Activated T-cell treated with anti-CD3 and anti-CD28 coated beads for 24 hours (primary cell): ENCODE results near the gene COL18A1.

ENCODE experiments used
- DNase-seq: peaks from one replicate; pipeline ENCODE4 v3.0.0-alpha.2; 2020; ENCODE audit warnings: low read depth

Gene COL18A1

DNA sequence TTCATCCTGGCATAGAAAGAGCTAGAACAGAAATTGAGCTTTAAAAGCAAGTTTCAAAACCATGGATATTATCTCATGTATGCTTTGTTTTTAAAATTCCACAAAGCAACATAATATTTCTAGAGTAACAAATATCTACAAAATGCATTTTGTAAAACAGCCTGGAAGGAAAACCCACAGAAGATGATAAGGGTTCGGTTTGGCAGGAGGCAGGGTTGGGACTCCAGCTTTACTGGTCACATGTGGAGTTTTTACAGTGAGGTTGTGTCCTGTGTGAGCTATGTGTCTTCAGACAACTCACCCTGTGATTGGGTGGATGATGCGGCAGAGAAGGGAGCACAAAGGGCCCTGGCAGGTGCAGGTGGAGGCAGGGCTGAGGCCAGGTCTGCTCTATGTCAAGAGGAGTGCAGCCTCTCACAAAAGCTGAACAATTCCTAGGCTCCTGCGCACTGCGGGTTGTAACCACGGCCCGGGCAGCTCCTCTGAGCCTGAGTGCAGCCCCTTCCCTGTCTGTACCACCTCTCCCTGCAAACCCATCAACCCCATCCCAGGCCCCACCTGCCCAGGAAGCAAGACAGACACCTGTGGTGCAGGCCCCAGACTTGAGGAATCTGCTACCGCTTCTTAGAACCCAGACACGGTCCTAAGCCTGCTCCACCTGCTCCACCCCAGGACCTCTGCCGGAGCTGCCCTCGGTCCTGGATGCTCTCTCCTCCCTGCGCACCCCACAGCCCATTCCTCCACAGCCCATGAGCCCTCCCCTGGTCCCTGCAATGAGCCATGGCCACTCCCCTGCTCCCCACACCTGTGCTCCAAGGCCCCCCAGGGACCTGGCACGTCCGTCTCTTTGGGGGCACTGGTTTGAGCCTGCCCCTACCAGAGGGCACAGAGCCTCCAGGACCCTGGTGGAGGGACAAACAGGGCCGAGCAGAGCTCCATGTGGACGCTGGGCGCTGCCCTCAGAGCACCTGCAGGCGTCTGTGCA lies 2.8 kb upstream of the COL18A1 start:
- no peak for DNase-seq

DNA sequence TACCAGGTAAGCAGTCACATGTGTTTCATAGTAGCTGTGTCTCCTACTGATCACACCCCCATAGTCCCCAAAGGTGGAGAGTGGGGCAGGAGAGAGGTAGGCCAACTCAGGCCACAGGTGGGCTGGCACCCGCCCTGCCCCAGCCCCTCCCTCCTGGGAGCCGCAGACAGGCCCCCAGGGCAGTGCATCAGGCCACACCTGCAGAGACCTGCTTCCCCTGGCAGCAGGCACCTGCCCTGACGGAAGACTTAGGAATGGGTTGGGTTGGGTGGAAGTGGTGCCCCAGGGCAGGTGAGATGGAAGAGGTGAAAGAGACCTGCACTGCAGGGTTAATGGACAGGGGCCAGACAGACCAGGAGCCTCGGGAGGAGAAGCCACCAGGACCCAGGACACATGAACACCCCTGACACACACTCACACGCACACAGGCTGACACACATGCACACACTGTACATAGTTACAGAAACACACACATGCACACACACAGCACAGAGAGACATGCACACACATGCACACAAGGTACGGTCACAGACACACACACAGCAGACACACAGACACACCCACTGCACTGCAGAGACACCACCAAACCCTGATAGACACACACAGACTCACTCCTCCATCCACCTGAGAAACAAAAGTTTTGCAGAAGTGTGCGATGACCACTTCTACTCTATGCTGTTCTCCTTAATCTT lies 1.7 kb upstream of the COL18A1 start:
- no peak for DNase-seq

DNA sequence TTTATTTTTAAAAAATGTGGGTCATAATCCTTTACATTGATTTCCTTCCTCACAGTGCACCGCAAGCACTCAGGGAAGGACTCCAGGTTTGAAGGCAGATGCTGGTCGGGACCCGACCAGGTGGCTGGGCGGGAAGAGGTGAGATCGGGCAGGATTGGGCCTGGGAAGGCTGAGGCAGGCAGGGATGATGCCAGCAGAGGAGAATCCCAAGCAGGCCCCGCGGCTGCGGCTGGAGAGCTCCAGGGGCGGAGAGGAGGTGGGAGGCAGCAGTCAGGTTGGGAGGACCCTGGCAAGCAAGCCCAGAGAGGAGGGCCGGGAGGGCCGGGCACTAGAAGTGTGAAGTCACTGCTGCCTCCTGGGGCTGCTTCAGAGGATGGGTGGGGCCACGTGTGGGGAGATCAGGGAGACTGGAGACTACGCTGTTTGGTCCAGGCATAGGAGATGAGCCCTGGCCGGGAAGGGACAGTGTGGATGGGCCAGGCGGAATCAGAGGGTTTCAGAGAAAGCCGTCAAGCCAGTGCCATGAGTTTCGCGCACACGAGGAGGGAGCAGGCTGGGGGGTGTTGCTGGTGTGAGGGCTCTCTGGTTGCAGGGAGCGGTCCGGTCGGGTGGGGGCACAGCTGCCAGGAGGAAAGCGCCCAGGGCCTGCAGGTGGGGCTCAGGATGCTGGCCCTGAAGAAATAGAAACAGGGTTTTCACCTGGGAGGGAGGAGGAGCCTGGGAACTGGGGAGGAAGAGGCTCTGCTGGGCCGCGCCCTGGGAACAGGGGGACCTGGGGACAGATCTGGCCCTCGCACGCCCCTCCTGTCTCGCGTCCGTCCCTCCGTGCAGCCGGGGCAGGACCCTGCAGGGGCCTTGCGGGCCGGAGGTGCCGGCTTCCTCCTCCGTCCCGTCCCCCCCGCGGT lies 888 bp upstream of the COL18A1 start:
- no peak for DNase-seq

DNA sequence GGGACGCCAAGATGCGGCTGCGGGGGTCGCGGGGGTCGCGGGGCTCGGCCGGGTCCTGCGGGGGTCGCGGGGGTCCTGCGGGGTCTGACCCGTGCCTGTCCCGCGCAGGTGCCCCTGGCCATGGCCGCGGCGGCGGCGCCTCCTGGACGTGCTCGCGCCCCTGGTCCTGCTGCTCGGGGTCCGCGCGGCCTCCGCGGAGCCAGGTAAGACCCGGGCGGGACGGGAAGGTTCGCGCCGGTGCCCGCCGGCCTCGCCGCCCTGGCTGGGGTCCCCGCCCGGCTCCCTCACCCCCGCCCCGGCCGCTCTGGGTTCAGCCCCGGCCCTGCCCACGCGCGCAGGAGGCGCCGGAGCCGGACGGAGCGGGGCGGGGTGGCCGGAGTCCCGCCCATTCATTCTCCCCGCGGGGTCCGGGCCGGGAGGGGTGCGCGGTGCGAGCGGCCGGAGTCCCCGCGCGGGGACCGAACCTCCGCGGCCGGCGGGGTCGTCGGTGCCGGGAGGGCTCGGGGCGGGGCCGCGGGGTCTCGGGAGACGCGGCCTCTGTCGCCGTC lies 380 bp downstream of the COL18A1 start:
- no peak for DNase-seq

DNA sequence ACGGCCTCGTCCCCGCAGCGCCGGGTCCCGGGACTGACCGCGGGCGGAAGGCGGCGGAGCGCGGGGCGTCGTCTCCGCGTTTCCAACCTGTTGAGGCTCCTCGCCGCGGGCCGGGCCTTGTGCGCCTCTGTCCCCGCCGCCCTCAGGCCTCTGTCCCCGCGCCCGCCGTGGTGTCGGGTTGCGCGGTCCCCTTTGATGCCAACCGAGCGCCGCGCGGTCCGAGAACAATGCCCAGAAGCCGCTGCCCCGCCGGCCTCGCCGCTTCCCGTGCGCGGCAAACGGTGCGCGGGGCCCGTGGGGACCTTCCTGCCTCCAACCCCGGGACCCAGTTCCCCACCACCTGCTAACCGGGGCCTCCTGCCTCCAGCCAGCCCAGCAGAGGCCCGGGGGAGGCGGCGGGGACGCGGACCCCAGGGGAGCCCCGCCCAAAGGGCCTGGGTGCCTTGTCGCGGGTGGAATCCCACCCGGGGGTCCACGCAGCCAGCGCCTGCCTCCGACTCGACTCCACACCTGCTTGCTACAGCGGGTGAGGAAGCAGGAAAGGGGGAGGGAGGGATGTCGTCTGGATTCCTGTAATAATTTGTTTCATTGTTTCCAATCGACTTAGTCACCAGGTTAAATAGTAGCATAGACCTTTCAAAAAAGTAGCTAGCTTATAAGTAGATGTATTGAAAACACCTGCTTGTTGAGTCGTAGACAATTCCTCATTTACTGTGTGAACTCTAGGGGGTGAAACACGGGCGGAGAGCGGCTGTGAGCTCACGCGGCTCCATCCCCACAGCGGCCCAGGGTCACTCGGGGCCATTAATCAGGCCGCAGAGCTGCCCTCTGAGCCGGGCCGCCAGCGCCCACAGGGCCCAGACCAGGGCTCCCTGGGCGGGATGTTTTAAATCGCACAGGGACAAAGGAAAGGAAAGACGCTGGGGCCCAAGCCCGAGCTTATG lies 1.1 kb downstream of the COL18A1 start:
- no peak for DNase-seq

DNA sequence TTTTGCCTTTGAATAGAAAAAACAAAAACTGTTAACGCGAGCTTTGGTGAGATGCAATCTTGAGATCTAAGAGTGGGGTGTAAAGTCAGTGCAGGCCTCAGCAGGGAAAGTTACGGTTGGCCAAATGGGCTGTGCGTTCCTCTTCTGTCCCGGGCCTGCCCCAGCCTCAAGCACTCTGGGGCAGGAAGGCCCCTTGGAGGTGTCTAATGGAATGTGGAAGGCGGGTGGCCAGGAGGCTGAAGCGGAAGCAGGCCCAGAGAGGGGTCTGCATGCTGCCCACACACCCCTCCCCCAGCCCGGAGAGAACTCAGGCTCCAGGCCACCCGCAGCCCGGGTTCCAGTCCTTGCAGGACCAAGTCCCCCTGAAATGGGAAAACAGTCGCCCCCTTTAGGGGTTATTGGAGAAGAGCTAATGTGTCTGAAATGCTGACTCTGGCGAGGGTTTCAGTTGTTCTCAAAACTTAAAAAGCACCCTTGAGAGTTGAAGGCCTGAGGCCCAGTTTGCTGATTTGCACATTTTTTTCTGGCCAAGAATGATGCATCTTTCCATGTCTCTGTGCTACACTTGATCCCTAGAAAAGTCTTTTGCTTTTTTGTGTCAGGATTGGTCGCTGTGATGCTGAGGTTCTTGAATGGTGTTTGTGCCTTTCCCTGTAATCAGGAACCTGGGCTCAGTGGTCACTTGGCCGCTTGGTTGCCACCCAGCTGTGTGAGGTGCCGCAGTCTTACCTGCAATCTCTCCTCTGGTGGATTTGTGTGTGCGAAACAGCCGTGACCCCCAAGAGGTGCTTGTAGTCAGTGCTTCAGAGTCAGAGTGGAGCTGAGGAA lies 2.0 kb downstream of the COL18A1 start:
- no peak for DNase-seq

DNA sequence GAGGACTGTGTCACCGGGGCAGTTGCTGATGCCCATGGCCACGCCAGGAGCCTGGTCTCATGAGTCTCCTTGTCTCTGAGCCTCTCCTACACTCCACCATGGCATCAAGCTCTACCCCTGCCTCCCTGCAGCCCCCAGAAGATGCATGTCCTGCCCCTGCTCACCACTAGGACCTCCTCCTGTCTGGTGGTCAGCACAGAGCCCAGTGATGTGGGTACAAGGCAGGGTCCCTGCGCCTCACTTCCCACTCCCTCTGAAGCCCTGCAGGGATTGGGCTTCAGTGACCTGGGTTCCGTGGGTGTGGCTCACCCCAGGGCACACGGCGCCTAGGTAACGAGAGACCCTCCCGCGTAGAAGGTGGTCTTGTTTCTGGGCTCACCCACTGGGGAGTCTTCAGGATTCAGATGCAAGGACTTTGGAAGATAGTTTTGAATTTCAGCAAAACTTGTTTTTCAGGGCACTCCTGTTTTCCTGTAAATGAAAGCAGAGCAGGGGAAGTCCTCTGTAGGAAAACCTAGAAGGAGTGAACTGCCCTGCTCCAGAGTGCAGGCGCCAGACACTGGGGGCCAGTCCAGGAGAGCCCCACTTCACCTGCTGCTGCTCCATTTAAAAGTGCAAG lies 2.8 kb downstream of the COL18A1 start:
- no peak for DNase-seq

DNA sequence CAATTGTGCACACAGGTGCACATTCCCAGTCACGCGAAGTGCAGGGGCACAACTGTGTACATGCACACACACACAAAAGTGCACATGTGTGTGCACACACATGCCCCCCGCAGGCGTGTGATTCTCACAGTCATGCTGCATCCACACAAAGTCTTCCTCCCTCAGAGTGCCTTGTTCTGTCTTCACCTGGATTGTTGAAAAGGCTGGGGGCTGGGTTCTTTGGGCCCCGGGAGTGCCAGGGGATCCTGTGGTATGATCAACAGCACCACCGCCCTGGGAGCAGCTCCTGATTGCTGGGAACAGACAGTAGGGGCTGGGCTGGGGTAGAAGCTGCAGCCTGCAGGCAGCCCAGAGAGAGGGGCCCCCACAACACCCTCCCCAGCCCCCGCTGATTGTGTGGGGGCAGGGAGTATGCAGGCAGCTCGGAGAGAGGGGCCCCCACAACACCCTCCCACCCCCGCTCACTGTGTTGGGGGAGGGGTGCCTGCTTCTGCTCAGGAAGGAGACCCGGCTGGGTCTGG lies 3.4 kb downstream of the COL18A1 start:
- no peak for DNase-seq

DNA sequence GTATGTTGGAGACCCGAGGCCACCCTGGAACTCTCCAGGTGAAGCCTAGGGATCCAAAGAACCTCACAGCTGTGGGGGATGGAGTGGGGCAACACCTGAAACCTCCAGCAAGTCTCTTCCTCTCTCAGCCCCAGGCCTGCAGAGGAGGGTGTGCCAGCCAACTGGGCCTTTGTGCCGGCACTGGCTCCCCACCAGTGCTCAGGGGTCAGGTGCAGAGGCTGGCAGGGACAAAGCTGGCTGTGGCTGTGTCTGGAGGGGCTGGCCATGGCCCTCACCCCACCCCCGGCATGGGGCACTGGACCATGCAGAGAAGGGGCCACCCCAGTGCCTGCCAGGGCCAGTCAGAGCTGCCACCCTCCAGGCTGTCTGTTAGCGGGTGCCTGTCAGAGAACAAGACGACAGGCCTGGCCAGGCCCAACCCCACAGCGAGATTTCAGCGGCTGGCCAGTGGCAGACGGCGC lies 3.9 kb downstream of the COL18A1 start:
- no peak for DNase-seq

DNA sequence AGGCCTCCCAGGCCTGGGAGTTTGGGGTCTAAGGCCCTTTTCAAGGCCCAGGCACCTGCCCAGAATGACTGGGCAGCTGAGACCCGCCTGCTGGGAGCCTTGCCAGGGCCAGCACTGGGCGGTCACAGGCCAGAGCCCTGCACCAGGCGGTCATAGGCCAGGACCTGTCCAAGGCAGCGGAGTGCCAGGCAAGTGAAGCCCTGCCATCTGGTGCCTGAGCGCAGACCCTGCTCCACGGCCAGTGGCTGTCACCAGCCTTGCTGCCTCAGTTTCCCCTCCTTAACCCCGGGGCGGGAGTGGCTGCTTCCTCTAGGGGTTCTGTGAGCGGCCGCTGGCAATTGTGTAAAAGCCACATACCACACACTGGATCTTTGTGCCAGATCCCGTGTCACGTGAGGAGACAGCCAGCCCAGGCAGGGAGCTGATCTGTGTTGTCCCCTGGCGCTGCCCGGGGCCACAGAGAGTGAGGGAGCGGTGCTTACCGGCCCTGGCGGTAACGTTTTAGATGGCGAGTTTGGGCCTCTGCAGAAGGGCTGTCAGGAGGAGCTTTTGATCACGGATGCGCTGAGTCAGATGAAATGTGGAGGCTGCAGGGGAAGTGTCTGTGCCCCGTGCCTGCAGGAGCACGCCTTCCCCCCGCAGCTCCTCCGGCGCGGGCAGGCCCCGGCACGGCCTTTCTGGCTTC lies 4.6 kb downstream of the COL18A1 start:
- no peak for DNase-seq

DNA sequence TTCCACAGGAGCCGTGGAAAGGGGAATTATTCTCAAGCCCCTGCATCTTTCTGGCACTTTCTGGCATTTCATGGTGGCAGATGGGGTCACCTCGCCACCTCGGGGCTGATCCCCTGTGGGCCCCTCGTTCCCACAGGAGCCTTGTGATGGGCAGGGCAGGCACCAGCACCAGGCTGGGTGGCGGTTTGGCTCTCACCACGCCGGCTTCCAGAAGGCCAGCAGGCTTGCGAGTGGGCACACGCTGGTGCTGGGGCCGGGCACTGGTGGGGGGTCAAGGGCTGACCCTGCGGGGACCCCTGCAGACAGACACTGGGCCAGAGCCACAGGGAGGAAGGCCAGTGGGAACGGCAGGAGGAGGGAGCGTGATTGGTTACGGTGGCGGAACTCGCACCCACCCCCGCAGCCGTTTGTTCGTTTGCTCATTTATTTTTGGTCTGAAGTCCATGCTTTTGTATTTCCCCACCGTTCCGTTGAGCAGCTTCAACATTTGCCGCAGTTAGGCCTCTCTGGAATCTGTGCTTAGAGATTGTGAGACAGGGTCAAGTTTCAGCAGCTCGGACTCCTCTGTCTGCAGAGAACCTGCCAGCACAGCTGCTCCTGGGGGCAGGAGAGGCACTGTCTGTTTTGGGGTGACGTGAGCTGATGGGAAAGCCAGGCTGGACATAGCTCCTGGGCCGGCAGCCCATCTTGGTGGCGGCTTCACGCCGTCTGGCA lies 5.3 kb downstream of the COL18A1 start:
- no peak for DNase-seq

DNA sequence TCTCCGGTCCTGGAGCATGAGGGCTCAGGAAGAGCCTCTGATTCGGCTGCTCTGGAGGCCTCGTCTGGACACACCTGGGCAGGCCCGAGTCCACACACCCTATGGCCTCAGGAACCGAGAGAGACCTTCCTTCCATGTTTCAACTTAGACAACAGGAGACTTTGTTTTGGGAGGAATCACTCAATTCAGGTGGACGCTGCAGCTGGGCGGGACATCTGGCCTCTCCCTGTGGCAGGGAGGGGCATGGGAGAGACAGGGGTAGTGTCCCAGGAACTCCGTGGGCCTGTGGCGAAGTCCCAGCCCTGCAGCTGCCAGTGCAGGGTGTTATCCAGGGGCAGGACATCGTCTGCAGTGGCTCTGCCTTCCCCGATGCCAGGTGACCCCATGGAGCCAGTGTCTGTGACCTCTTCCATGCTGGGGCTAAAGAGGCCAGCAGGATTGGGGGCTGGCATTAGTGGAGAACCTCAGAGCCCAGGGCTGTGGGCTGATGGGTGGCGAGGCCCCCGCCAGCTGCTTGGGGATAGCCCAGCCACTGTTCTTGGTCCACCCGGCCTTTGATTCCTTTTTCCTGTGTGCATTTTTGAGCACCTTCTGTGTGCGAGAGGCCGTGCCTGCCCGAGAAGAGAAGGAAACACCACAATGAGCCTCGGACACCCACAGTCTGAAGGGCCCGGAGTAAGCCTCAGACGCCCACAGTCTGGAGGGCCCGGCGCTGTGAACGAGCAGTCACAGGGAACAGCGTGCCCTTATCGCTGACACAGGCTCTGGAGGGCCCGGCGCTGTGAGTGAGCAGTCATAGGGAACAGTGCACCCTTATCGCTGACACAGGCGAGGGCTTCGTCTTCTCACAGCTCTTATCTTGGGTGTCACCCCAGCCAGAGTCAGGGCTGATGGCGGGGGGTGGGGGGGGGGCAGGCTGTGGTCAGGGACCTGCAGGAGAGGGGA lies 6.2 kb downstream of the COL18A1 start:
- no peak for DNase-seq

DNA sequence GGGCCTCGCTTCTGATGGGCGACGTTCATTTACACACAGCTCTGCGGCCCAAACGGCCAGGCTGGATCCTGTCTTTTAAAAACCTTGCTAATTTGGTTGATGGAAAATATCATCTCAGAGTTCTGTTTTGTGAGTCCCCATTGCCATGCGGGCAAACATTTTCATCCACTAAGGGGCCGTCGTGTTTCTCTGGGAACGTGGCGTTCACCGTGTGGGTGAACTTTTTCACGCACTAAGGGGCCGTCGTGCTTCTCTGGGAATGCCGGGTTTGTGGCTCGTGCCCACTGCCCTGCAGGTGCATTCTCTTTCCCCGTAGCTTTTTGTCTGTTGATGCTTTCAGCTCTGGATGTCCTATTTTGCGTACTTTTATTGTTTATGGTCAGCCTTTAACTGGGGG lies 6.8 kb downstream of the COL18A1 start:
- DNase-seq, result no peak

DNA sequence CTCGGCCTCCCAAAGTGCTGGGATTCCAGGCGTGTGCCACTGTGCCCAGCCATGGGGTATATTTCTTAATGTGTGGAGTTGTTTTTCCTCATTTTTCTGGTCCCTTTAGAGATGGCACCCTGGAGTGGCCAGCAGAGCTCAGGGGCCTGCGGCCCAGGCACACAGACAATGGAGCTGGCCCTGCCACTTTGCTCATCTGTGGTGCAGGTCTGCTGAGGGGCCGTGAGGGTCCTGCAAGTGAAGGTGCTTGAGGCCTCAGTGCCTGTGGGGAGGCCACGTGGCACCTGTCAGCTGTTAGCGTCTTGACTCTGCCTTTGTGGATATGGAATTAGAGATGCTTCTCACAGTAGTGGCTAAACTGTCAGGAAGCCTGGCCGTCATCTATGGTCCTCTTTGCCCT lies 7.5 kb downstream of the COL18A1 start:
- no peak for DNase-seq

DNA sequence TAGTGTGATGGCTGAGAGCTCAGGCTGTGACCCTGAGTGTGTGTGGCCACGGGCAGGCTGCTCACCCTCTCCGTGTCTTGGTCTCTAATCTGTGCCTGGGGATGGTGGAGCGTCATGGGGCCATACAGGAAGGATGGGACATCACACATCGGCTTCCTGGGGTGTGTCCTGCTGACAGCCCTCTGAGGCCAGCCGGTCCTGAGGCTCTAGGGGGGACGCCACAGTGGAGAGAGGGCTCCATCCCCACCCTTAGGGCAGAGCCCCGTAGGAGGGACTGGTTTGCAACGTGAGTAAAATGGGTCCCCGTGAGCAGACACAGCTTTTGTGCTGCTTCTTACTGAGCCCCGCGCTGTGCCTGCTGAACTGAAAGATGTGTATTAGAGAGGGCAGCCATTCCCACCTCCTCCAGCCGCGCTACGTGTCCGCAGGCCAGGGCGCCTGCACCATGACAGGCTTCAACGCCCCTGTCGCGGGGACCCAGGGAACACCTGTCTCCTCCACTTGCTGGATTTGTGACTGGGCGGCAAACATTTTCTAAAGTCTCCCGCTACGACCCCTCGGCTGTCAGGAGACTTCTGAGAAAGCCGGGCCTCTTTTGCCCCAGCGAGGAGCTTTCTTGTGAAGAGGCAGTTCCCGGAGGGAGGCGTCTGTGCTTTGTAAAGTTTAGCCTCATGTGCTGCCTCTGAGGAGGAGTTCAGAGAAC lies 8.1 kb downstream of the COL18A1 start:
- DNase-seq, result no peak

DNA sequence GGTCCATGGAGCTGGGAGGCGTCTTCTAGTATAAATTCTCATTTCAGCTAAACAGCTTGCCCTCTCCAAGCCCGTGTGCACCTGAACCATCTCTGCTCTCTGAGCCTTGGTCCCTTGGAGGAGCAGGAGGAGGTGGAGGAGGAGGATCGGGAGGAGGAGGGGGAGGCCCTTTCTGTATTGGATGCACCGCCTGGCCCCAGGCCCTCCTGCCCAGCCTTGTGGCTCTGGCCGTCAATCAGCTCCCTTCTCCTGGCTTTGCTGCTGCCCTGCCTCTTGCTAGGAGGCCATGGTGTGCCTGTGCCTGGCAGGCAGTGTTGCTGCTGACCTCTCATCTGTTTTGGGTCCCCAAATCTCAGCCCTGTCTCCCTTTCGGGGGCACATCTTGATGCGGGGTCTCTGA lies 9.0 kb downstream of the COL18A1 start:
- no peak for DNase-seq
